Measurements from ENCODE around the gene VARS1. TPM values are rescaled to one million over a fixed set of nuclear protein-coding genes. Genes with fewer than 3 reads are reported as not detected.

VARS1 gene
- total RNA-seq, 2 donors from 2014 or later = 81.4 to 83.1 TPM

- Mint-ChIP-seq H3K9me3 (no peaks in the 10 kb centered on the region), H3K4me3 (no peak overlapping the region), H3K27ac (no peak overlapping the region), H3K27me3 (ENCODE audit: insufficient read depth) (no peaks in the 10 kb centered on the region), H3K36me3 (ENCODE audit: low read depth) (peaks cover 33% of the 10 kb centered on the region), H3K4me1 (no peaks in the 10 kb centered on the region)
- no peak for TF ChIP-seq CTCF (conservative IDR thresholded peaks at IDR 0.05)
- Histone ChIP-seq H3K27me3 (ENCODE audit: control insufficient read depth, insufficient read depth, low read length, poor library complexity, severe bottlenecking) (no peaks in the 10 kb centered on the region), H3K4me1 (ENCODE audit: control insufficient read depth, insufficient read depth, low read length) (no peaks in the 10 kb centered on the region), H3K27ac (ENCODE audit: low read depth, low read length) (no peak overlapping the region), H3K9ac (ENCODE audit: extremely low read depth, low read length, poor library complexity, severe bottlenecking) (no peak overlapping the region), H3K36me3 (ENCODE audit: control insufficient read depth, insufficient read depth, low read length) (peaks cover 37% of the 10 kb centered on the region), H3K9me3 (ENCODE audit: control insufficient read depth, low read length) (no peaks in the 10 kb centered on the region), H3K4me3 (ENCODE audit: low read length) (no peak overlapping the region)
- WGBS, 2 experiments (ENCODE audit: insufficient coverage in 1 of 2, insufficient read length in 1 of 2) = 95 to 97% methylated on average over 31 to 43 of the region's 43 CpGs
- DNase-seq = no peak
These were observed 16.3 kb downstream of the VARS1 start for GRCh38 chr6:31778999-31779885.

DNA sequence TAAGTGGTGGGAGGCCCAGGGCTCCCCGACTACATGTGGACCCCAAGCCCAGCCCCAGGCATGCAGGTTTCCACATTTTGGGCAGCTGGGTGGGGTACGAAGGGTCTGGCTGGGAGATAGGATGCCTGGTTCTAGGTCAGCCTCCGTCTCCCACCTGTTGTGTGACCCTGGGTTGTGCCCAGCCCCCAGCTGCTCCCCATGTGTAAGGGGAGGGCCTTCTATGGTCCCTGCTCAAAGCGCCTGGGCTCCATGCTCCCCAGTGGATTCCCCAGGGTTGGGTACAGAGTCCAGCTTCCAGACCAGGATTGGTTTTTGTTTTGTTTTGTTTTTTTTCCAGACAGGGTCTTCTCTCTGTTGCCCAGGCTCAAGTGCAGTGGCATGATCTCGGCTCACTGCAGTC, 17.4 kb downstream of the VARS1 start:
- H3K9me3 Mint-ChIP-seq = no peaks in the 10 kb centered on the region
- no peak overlapping the region for H3K4me3 ChIP-seq (ENCODE audit: low read length)
- no peaks in the 10 kb centered on the region for H3K4me1 Mint-ChIP-seq
- H3K9me3 ChIP-seq (ENCODE audit: control insufficient read depth, low read length) = no peaks in the 10 kb centered on the region
- no peaks in the 10 kb centered on the region for H3K27me3 Mint-ChIP-seq (ENCODE audit: insufficient read depth)
- WGBS, 2 experiments (ENCODE audit: insufficient coverage in 1 of 2, insufficient read length in 1 of 2) = 91 to 100% methylated on average over 5 of the region's 5 CpGs
- H3K27me3 ChIP-seq (ENCODE audit: control insufficient read depth, insufficient read depth, low read length, poor library complexity, severe bottlenecking) = no peaks in the 10 kb centered on the region
- no peaks in the 10 kb centered on the region for H3K4me1 ChIP-seq (ENCODE audit: control insufficient read depth, insufficient read depth, low read length)
- no peak for TF ChIP-seq CTCF (conservative IDR thresholded peaks at IDR 0.05)
- no peak overlapping the region for H3K27ac ChIP-seq (ENCODE audit: low read depth, low read length)
- no peak for DNase-seq
- H3K9ac ChIP-seq (ENCODE audit: extremely low read depth, low read length, poor library complexity, severe bottlenecking) = no peak overlapping the region
- no peak overlapping the region for H3K4me3 Mint-ChIP-seq
- peaks cover 31% of the 10 kb centered on the region for H3K36me3 ChIP-seq (ENCODE audit: control insufficient read depth, insufficient read depth, low read length)
- H3K27ac Mint-ChIP-seq = no peak overlapping the region
- H3K36me3 Mint-ChIP-seq (ENCODE audit: low read depth) = peaks cover 29% of the 10 kb centered on the region

GRCh38 chr6:31777667-31778050, 17.9 kb downstream of the VARS1 start:
- Histone ChIP-seq H3K4me3 (ENCODE audit: low read length) (no peak overlapping the region), H3K27me3 (ENCODE audit: control insufficient read depth, insufficient read depth, low read length, poor library complexity, severe bottlenecking) (no peaks in the 10 kb centered on the region), H3K9me3 (ENCODE audit: control insufficient read depth, low read length) (no peaks in the 10 kb centered on the region), H3K36me3 (ENCODE audit: control insufficient read depth, insufficient read depth, low read length) (peaks cover 29% of the 10 kb centered on the region), H3K27ac (ENCODE audit: low read depth, low read length) (no peak overlapping the region), H3K9ac (ENCODE audit: extremely low read depth, low read length, poor library complexity, severe bottlenecking) (no peak overlapping the region), H3K4me1 (ENCODE audit: control insufficient read depth, insufficient read depth, low read length) (no peaks in the 10 kb centered on the region)
- no peak for DNase-seq
- 90 to 93% methylated on average over 5 of the region's 5 CpGs for WGBS, 2 experiments (ENCODE audit: insufficient coverage in 1 of 2, insufficient read length in 1 of 2)
- Mint-ChIP-seq H3K36me3 (ENCODE audit: low read depth) (peaks cover 24% of the 10 kb centered on the region), H3K4me3 (no peak overlapping the region), H3K4me1 (no peaks in the 10 kb centered on the region), H3K9me3 (no peaks in the 10 kb centered on the region), H3K27ac (no peak overlapping the region), H3K27me3 (ENCODE audit: insufficient read depth) (no peaks in the 10 kb centered on the region)
- TF ChIP-seq CTCF (conservative IDR thresholded peaks at IDR 0.05) = no peak

Data from endodermal cell (in vitro differentiated cells).